ENCODE data around the gene ZNF341. TPM values are rescaled to one million over a fixed set of nuclear protein-coding genes. Genes with fewer than 3 reads are reported as not detected.

The ZNF341 gene
- total RNA-seq, 1 experiment from 2014 or later, result 1.5 TPM

- Histone ChIP-seq H3K36me3 (peaks cover 19% of the 10 kb centered on the region), H3K27me3 (no peaks in the 10 kb centered on the region), H3K4me3 (no peak overlapping the region), H3K9me3 (no peaks in the 10 kb centered on the region; the same call in 1 of the 2 replicates)
- DNase-seq, result no peak
Measured at GRCh38 chr20:33833333-33833732, 101.5 kb downstream of the ZNF341 start.

GRCh38 chr20:33835615-33836172 lies 103.9 kb downstream of the ZNF341 start:
- no peak for DNase-seq
- H3K27me3 ChIP-seq, result no peaks in the 10 kb centered on the region
- H3K4me3 ChIP-seq, result no peak overlapping the region
- no peaks in the 10 kb centered on the region; the same call in 1 of the 2 replicates for H3K9me3 ChIP-seq
- peaks cover 19% of the 10 kb centered on the region for H3K36me3 ChIP-seq

- no peak for DNase-seq
- Histone ChIP-seq H3K9me3 (no peaks in the 10 kb centered on the region; the same call in 1 of the 2 replicates), H3K36me3 (peaks cover 19% of the 10 kb centered on the region), H3K27me3 (no peaks in the 10 kb centered on the region), H3K4me3 (no peak overlapping the region)
Measured at GRCh38 chr20:33836277-33836676, 104.5 kb downstream of the ZNF341 start.

GRCh38 chr20:33837096-33837830 lies 105.5 kb downstream of the ZNF341 start:
- H3K36me3 ChIP-seq, result peaks cover 19% of the 10 kb centered on the region
- H3K9me3 ChIP-seq, result no peaks in the 10 kb centered on the region; the same call in 1 of the 2 replicates
- no peak for DNase-seq
- H3K4me3 ChIP-seq, result no peak overlapping the region
- H3K27me3 ChIP-seq, result no peaks in the 10 kb centered on the region

DNA sequence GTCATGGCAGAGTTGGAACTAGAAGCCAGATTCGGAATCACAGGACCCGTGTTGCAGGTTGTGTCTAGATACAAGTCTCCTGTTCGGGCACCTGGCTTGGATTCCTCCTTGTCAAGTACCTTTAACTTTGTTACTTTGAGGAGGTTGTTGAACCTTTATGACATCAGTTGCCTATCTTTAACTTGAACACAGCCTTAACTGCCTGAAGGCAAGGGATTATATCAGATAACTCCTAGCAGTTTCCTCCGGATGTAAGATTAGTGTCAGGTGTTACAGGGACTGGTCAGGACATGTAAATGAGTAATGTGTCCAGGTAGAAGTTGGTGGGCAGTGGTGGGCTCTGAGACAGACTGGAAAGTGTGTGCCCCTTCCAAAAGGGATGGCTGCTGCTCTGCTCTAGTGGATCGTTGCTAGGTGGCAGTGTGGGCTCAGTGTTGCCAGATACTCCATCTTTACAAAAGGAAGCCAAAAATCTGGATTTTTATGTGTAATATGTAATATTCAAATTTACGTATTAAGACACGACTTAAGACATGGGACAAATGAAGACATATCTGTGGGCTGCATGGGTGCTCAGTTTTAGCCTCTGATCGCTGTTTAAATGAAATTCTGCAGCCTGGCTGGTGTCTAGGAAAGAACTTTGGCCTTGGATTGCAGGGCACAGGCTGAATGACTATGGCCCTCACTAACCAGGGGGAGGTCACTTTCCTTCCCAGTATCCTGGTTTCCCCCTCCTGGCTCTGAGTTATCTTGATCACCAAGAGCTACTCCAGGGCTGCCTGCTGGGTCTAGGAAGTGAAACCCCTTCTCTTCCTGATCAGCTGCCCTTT lies 106.5 kb downstream of the ZNF341 start:
- DNase-seq, result no peak
- H3K9me3 ChIP-seq, result no peaks in the 10 kb centered on the region; the same call in 1 of the 2 replicates
- H3K4me3 ChIP-seq, result no peak overlapping the region
- H3K36me3 ChIP-seq, result peaks cover 19% of the 10 kb centered on the region
- no peaks in the 10 kb centered on the region for H3K27me3 ChIP-seq

GRCh38 chr20:33839591-33839990 lies 107.8 kb downstream of the ZNF341 start:
- H3K4me3 ChIP-seq, result no peak overlapping the region
- no peak for DNase-seq
- no peaks in the 10 kb centered on the region; the same call in 1 of the 2 replicates for H3K9me3 ChIP-seq
- peaks cover 14% of the 10 kb centered on the region for H3K36me3 ChIP-seq
- H3K27me3 ChIP-seq, result no peaks in the 10 kb centered on the region

DNA sequence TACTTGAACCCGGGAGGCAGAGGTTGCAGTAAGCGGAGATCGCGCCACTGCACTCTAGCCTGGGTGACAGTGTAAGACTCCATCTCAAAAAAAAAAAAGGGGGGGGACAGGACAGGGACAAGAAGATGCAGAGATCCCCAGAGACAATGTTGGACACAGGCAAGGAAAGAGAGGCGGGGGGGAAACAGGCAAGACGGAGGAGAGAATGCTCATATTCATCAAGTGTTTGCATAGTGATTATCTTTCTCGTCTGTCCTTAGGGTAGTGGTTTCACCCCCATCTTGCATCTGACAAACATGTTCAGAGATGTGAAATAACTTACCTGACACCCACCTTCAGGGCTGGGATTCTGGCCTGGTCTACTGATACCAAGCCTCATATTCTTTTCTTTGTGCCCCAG lies 108.4 kb downstream of the ZNF341 start:
- no peak overlapping the region for H3K4me3 ChIP-seq
- H3K9me3 ChIP-seq, result no peaks in the 10 kb centered on the region; the same call in 1 of the 2 replicates
- no peaks in the 10 kb centered on the region for H3K27me3 ChIP-seq
- no peak for DNase-seq
- H3K36me3 ChIP-seq, result peaks cover 9% of the 10 kb centered on the region

DNA sequence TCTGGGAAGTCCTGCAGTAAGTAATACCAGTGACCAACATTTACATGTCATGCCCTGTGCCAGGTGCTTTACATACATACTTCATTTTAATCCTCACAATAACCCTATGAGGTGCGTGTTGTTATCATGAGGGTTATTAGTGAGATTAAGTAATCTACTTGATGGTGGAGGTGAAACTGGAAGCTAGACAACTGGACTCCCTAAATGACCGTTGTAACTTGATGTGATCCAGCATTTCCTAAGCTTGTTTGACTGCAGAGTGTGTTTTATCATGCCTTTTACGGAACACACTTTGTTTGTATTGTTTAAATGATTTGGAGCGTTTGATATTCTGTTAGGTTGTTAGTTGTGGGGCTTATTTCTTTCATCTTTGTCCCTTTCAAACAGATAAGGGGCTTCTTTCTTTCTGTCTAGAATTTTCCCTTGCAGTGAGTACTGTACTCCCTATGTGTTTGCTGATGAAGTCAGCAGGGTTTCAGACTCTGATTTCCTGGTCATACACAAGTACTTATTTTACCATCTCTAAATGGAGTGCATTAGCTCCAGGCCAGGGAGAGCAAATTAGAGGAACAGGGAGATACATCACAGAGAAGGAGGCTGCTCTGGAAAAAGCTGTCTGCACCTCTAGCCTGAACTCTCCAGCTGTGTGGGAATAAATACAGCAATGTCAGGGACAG lies 109.1 kb downstream of the ZNF341 start:
- no peaks in the 10 kb centered on the region for H3K9me3 ChIP-seq
- DNase-seq, result no peak
- no peaks in the 10 kb centered on the region for H3K27me3 ChIP-seq
- H3K36me3 ChIP-seq, result peaks cover 2% of the 10 kb centered on the region; the same call in 1 of the 2 replicates
- H3K4me3 ChIP-seq, result no peak overlapping the region

DNA sequence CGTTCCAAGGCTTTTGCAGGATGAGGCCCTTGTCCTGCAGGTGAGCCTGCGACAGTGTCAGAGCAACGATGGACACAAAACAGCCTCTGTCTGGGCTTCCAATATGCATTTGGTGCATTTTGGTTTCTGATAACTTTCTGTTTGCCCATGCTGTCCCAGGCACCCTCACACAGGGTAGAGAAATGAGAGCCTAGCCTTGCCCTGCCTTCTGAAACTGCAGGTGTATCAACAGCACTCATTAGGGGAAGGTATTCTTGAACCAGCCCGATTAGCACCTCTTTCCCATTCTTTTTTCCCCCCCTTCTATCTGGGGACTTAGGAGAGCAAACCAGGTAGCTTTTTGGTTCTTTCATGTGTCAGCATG lies 109.6 kb downstream of the ZNF341 start:
- Histone ChIP-seq H3K4me3 (no peak overlapping the region), H3K36me3 (no peaks in the 10 kb centered on the region; the same call in 1 of the 2 replicates), H3K27me3 (no peaks in the 10 kb centered on the region), H3K9me3 (no peaks in the 10 kb centered on the region)
- no peak for DNase-seq

Other genes with a start within 250 kb of the ZNF341 start
- 7.2 and 7.5 TPM in 2 replicates for gene CBFA2T2, start 241.9 kb upstream of the ZNF341 start, total RNA-seq (2014; rRNA removed; shearing (Covaris generic); ENCODE audit: low replicate concordance)
- gene C20orf144, start 69.7 kb upstream of the ZNF341 start, total RNA-seq (2014; rRNA removed; shearing (Covaris generic); ENCODE audit: low replicate concordance), result not detected in 2 replicates
- 2.4 and 3.5 TPM in 2 replicates for gene ACTL10, start 65.1 kb upstream of the ZNF341 start, total RNA-seq (2014; rRNA removed; shearing (Covaris generic); ENCODE audit: low replicate concordance)
- 4.4 and 17.4 TPM in 2 replicates for gene NECAB3, start 57.6 kb upstream of the ZNF341 start, total RNA-seq (2014; rRNA removed; shearing (Covaris generic); ENCODE audit: low replicate concordance)
- gene E2F1, start 45.6 kb upstream of the ZNF341 start, total RNA-seq (2014; rRNA removed; shearing (Covaris generic); ENCODE audit: low replicate concordance), result 52.1 and 57.2 TPM in 2 replicates
- gene PXMP4, start 11.7 kb upstream of the ZNF341 start, total RNA-seq (2014; rRNA removed; shearing (Covaris generic); ENCODE audit: low replicate concordance), result 1.5 and 2.7 TPM in 2 replicates
- gene CHMP4B, start 79.4 kb downstream of the ZNF341 start, total RNA-seq (2014; rRNA removed; shearing (Covaris generic); ENCODE audit: low replicate concordance), result 73.9 and 82.3 TPM in 2 replicates